Stimulated activated CD4-positive, alpha-beta T cell treated with anti-CD3 and anti-CD28 coated beads, Interleukin-4, amount 100 ng/mL, for 24 hours (primary cell): ENCODE data around the gene LTN1.
"Not testable (repeated sequence)": the region's sequence is repeated elsewhere in the genome, so short reads cannot be mapped to it uniquely, and the experiment has no call there.

Source experiments
- DNase-seq: peaks from one replicate; pipeline ENCODE4 v3.0.0-alpha.2; 2020

Gene LTN1

GRCh38 chr21:28986677-28987076 lies 6.0 kb downstream of the LTN1 start:
- DNase-seq: no peak

GRCh38 chr21:28982637-28983036 lies 10.0 kb downstream of the LTN1 start:
- DNase-seq: no peak

GRCh38 chr21:28979092-28979491 lies 13.6 kb downstream of the LTN1 start:
- no peak for DNase-seq

- no peak for DNase-seq
Observed at GRCh38 chr21:28975397-28975796, 17.3 kb downstream of the LTN1 start.

- no peak for DNase-seq
Observed at GRCh38 chr21:28974531-28975227, 18.0 kb downstream of the LTN1 start.

GRCh38 chr21:28972398-28972797 lies 20.3 kb downstream of the LTN1 start:
- DNase-seq: no peak

GRCh38 chr21:28971171-28971570 lies 21.5 kb downstream of the LTN1 start:
- DNase-seq: no peak

- no peak for DNase-seq
Observed at GRCh38 chr21:28963831-28964230, 28.8 kb downstream of the LTN1 start.

- DNase-seq: no peak
Observed at GRCh38 chr21:28962465-28962864, 30.2 kb downstream of the LTN1 start.

- DNase-seq: no peak
Observed at GRCh38 chr21:28961927-28962326, 30.8 kb downstream of the LTN1 start.

- no peak for DNase-seq
Observed at GRCh38 chr21:28960245-28960644, 32.4 kb downstream of the LTN1 start.

GRCh38 chr21:28959367-28960099 lies 33.1 kb downstream of the LTN1 start:
- no peak for DNase-seq

- no peak for DNase-seq
Observed at GRCh38 chr21:28953247-28953646, 39.4 kb downstream of the LTN1 start.

- no peak for DNase-seq
Observed at GRCh38 chr21:28952686-28953085, 40.0 kb downstream of the LTN1 start.

GRCh38 chr21:28949318-28949717 lies 43.4 kb downstream of the LTN1 start:
- DNase-seq: no peak

- DNase-seq: no peak
Observed at GRCh38 chr21:28944296-28944695, 48.4 kb downstream of the LTN1 start.

GRCh38 chr21:28943631-28944030 lies 49.0 kb downstream of the LTN1 start:
- DNase-seq: no peak

GRCh38 chr21:28938726-28939125 lies 54.0 kb downstream of the LTN1 start:
- DNase-seq: no peak

- DNase-seq: no peak
Observed at GRCh38 chr21:28937737-28938136, 54.9 kb downstream of the LTN1 start.

- no peak for DNase-seq
Observed at GRCh38 chr21:28936721-28937120, 56.0 kb downstream of the LTN1 start.

GRCh38 chr21:28936036-28936435 lies 56.6 kb downstream of the LTN1 start:
- no peak for DNase-seq

- no peak for DNase-seq
Observed at GRCh38 chr21:28932717-28933116, 60.0 kb downstream of the LTN1 start.

GRCh38 chr21:28931708-28932372 lies 60.8 kb downstream of the LTN1 start:
- DNase-seq: not testable (repeated sequence)
